ENCODE results near the gene ATXN7. TPM values are rescaled to one million over a fixed set of nuclear protein-coding genes. Genes with fewer than 3 reads are reported as not detected.

ATXN7 gene
- polyA plus RNA-seq, 1 donor from 2014 or later = 6.7 TPM

- Histone ChIP-seq H3K27ac (ENCODE audit: low read length) (no peak overlapping the region), H3F3A (ENCODE audit: insufficient read depth, low read length, poor library complexity, severe bottlenecking) (no peaks in the 10 kb centered on the region), H3K9ac (ENCODE audit: low read length) (no peak overlapping the region), H2AFZ (ENCODE audit: low read depth, low read length) (no peak overlapping the region), H3K4me3 (ENCODE audit: low read length) (no peak overlapping the region), H4K20me1 (ENCODE audit: insufficient read depth) (no peaks in the 10 kb centered on the region), H3K4me2 (ENCODE audit: low read length) (no peak overlapping the region), H3K9me3 (ENCODE audit: low read length) (no peaks in the 10 kb centered on the region), H3K9me2 (ENCODE audit: insufficient read depth, low read length) (no peaks in the 10 kb centered on the region), H3K79me2 (replicated peaks; ENCODE audit: insufficient read depth, low read length) (no peaks in the 10 kb centered on the region), H3K27me3 (ENCODE audit: insufficient read depth, low read depth, low read length) (no peaks in the 10 kb centered on the region), H3K36me3 (ENCODE audit: insufficient read depth, low read length) (no peaks in the 10 kb centered on the region)
- no peak for TF ChIP-seq RAD21 (conservative IDR thresholded peaks at IDR 0.05)
- TF ChIP-seq REST (IDR thresholded peaks at IDR 0.05; ENCODE audit: borderline replicate concordance) = no peak
- TF ChIP-seq SMC3 (conservative IDR thresholded peaks at IDR 0.05; ENCODE audit: poor library complexity) = no peak
Measured at GRCh38 chr3:63927422-63928280, 64.0 kb downstream of the ATXN7 start.

DNA sequence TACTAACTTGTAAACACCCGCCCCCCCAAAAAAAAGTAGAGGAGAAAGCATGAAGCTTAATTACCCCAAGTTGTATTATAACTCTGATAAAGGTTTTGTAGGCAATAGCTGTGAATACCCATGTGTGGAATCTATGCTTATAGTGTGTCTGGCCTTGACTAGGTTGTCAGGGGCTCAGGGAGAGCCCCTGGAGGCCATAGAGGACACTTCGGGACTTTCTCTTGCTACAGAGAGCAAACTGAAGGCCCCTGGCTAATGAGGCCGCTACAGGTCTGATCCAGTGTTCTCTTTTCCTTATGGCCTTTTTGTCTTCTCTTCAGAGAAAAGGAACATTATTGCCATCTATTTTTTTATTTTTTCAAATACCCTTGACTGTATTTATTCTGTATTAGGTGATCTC, 67.6 kb downstream of the ATXN7 start:
- Histone ChIP-seq H3K4me2 (ENCODE audit: low read length) (no peak overlapping the region), H3K27me3 (ENCODE audit: insufficient read depth, low read depth, low read length) (no peaks in the 10 kb centered on the region), H4K20me1 (ENCODE audit: insufficient read depth) (no peaks in the 10 kb centered on the region), H3K79me2 (replicated peaks; ENCODE audit: insufficient read depth, low read length) (no peaks in the 10 kb centered on the region), H3K27ac (ENCODE audit: low read length) (no peak overlapping the region), H3K9ac (ENCODE audit: low read length) (no peak overlapping the region), H3K36me3 (ENCODE audit: insufficient read depth, low read length) (no peaks in the 10 kb centered on the region), H3F3A (ENCODE audit: insufficient read depth, low read length, poor library complexity, severe bottlenecking) (no peaks in the 10 kb centered on the region), H2AFZ (ENCODE audit: low read depth, low read length) (no peak overlapping the region), H3K9me2 (ENCODE audit: insufficient read depth, low read length) (no peaks in the 10 kb centered on the region), H3K4me3 (ENCODE audit: low read length) (no peak overlapping the region), H3K9me3 (ENCODE audit: low read length) (no peaks in the 10 kb centered on the region)
- TF ChIP-seq TAF1 (IDR thresholded peaks at IDR 0.05; ENCODE audit: low read depth) (no peak), EP300 (conservative IDR thresholded peaks at IDR 0.05; ENCODE audit: poor library complexity, severe bottlenecking) (no peak), MXI1 (conservative IDR thresholded peaks at IDR 0.05; ENCODE audit: poor library complexity, severe bottlenecking) (no peak), RAD21 (conservative IDR thresholded peaks at IDR 0.05) (no peak), SMC3 (conservative IDR thresholded peaks at IDR 0.05; ENCODE audit: poor library complexity) (no peak), POLR2AphosphoS5 (IDR thresholded peaks at IDR 0.05) (no peak), CTCF (IDR thresholded peaks at IDR 0.05; ENCODE audit: poor library complexity, severe bottlenecking) (no peak), REST (IDR thresholded peaks at IDR 0.05; ENCODE audit: borderline replicate concordance) (no peak), EZH2 (IDR thresholded peaks at IDR 0.05; ENCODE audit: borderline replicate concordance, insufficient read depth, low read length, poor library complexity, severe bottlenecking) (no peak)
